Endothelial cell of umbilical vein (primary cell): ENCODE results near the gene GATA3. TPM values are rescaled to one million over a fixed set of nuclear protein-coding genes. Genes with fewer than 3 reads are reported as not detected.

Experiments
- BruUV-seq: library from RNA; stranded (reverse); fragments of 400-500 nt; replicated peaks from 2 replicates; lab custom pipeline; 2021; lab: Mats Ljungman, UMichigan
- CTCF ChIA-PET: fragments of 300-600, 350-600 bp; sonication (Branson Sonifier 250); formaldehyde crosslinking; loops from one replicate; lab custom pipeline; 2021; ENCODE audit warnings: antibody characterized with exemption, inconsistent platforms; lab: Charles Lee
- POLR2A ChIA-PET: fragments of 300-600, 350-600 bp; sonication (Branson Sonifier 250); formaldehyde crosslinking; loops from one replicate; lab custom pipeline; 2021; ENCODE audit warnings: antibody characterized with exemption, inconsistent platforms; lab: Charles Lee
- DNase-seq: peaks from one replicate; pipeline ENCODE4 v3.0.0-alpha.2; 2011; ENCODE audit warnings: low read depth, low spot score
- FAIRE-seq: peaks from 2 replicates; lab custom pipeline; 2011; peaks lifted over from hg19 to GRCh38; lab: Jason Lieb, UNC
- H2AFZ ChIP-seq: 2 replicates; pipeline ENCODE4 v1.6.0; 2012; ENCODE audit warnings: low read depth, low read length, control low read depth, inconsistent platforms
- H3K27ac ChIP-seq: 2 replicates; pipeline ENCODE4 v1.5.1; 2011; ENCODE audit warnings: low read depth, mild to moderate bottlenecking, control low read depth, low read length, moderate library complexity; ENCODE audit not compliant: insufficient read depth
- H3K27me3 ChIP-seq, 2 experiments: 2 replicates each; pipeline versions ENCODE4 v1.6.0 to v1.6.1; 2011; ENCODE audit warnings: low read length in 2 of 2, mixed read lengths in 1 of 2; ENCODE audit not compliant: control insufficient read depth in 2 of 2, insufficient read depth in 2 of 2
- H3K36me3 ChIP-seq, 2 experiments: 2 replicates in 1 of 2; 3 replicates in 1 of 2; pipeline ENCODE4 v1.5.1; 2011; ENCODE audit warnings: low read length in 2 of 2, mild to moderate bottlenecking in 1 of 2, moderate library complexity in 1 of 2; ENCODE audit not compliant: control insufficient read depth in 2 of 2, insufficient read depth in 2 of 2; ENCODE audit errors: extremely low read depth in 1 of 2
- H3K4me1 ChIP-seq: 3 replicates; pipeline ENCODE4 v1.5.1; 2011; ENCODE audit warnings: mild to moderate bottlenecking, low read length; ENCODE audit not compliant: control insufficient read depth, insufficient read depth; ENCODE audit errors: extremely low read depth
- H3K4me2 ChIP-seq: 2 replicates; pipeline ENCODE4 v1.6.1; 2011; ENCODE audit warnings: low read length, control low read depth, mixed read lengths; ENCODE audit not compliant: insufficient read depth
- H3K4me3 ChIP-seq, 3 experiments: fragments of 200-600 bp in 1 of 3; sonication (generic), shearing (Covaris generic) in 1 of 3; replicated peaks in 1 of 3; 2 replicates each; pipeline ENCODE4 v1.5.1; 2011 to 2016; ENCODE audit warnings: control low read depth in 3 of 3, low read length in 3 of 3, mild to moderate bottlenecking in 2 of 3, inconsistent platforms in 1 of 3, low read depth in 1 of 3, moderate library complexity in 1 of 3; ENCODE audit not compliant: insufficient read depth in 1 of 3
- H3K79me2 ChIP-seq: 2 replicates; pipeline ENCODE4 v1.6.0; 2012; ENCODE audit warnings: low read length, inconsistent platforms; ENCODE audit not compliant: control insufficient read depth, insufficient read depth
- H3K9ac ChIP-seq: replicated peaks from 2 replicates; pipeline ENCODE3; 2011; ENCODE audit warnings: low read length, control low read depth; ENCODE audit not compliant: insufficient read depth; ENCODE audit errors: extremely low read depth
- H3K9me1 ChIP-seq: replicated peaks from 3 replicates; pipeline ENCODE4 v1.6.0; 2011; ENCODE audit warnings: mild to moderate bottlenecking, low read length; ENCODE audit not compliant: control insufficient read depth, insufficient read depth; ENCODE audit errors: extremely low read depth
- H3K9me3 ChIP-seq: replicated peaks from 2 replicates; pipeline ENCODE4 v1.5.1; 2012; ENCODE audit warnings: low read length, inconsistent platforms; ENCODE audit not compliant: control insufficient read depth, insufficient read depth
- H4K20me1 ChIP-seq: replicated peaks from 2 replicates; pipeline ENCODE3; 2011; ENCODE audit warnings: mild to moderate bottlenecking, low read length; ENCODE audit not compliant: control insufficient read depth, insufficient read depth; ENCODE audit errors: extremely low read depth
- CTCF ChIP-seq, 2 donors: IDR thresholded peaks; 1 replicate in 1 of 2; 2 replicates in 1 of 2; pipeline ENCODE4 v1.5.1; 2011; ENCODE audit warnings: low read length in 2 of 2, mild to moderate bottlenecking in 2 of 2, moderate library complexity in 2 of 2, control low read depth in 1 of 2, inconsistent platforms in 1 of 2, low read depth in 1 of 2; ENCODE audit not compliant: insufficient read depth in 1 of 2; ENCODE audit errors: extremely low read depth in 1 of 2
- EZH2 ChIP-seq: IDR thresholded peaks from 2 replicates; pipeline ENCODE4 v1.6.1; 2012; ENCODE audit warnings: borderline replicate concordance, low read depth, mild to moderate bottlenecking, moderate library complexity, low read length, inconsistent platforms; ENCODE audit not compliant: severe bottlenecking
- FOS ChIP-seq: IDR thresholded peaks from 2 replicates; pipeline ENCODE4 v1.6.1; 2011; ENCODE audit warnings: mild to moderate bottlenecking, low read length, moderate library complexity, borderline replicate concordance; ENCODE audit not compliant: insufficient read depth
- GATA2 ChIP-seq: IDR thresholded peaks from 2 replicates; pipeline ENCODE4 v1.7.0; 2011; ENCODE audit warnings: low read depth, mild to moderate bottlenecking, moderate library complexity, mixed read lengths, low read length; ENCODE audit not compliant: insufficient read length, insufficient read depth
- JUN ChIP-seq: IDR thresholded peaks from 2 replicates; pipeline ENCODE4 v1.6.1; 2011; ENCODE audit warnings: borderline replicate concordance, low read depth; ENCODE audit not compliant: insufficient read length, insufficient read depth
- MAX ChIP-seq: IDR thresholded peaks from 2 replicates; pipeline ENCODE4 v1.6.1; 2011; ENCODE audit not compliant: insufficient read depth, insufficient read length
- MYC ChIP-seq: IDR thresholded peaks from one replicate; pipeline ENCODE4 v1.6.1; 2011; ENCODE audit warnings: mild to moderate bottlenecking, low read depth, low read length
- POLR2A ChIP-seq: IDR thresholded peaks from 2 replicates; pipeline ENCODE4 v1.6.1; 2012; ENCODE audit warnings: low read depth, mild to moderate bottlenecking, control low read depth, low read length
- POLR2AphosphoS5 ChIP-seq: IDR thresholded peaks from 2 replicates; pipeline ENCODE4 v1.6.1; 2012; ENCODE audit warnings: low read depth, mild to moderate bottlenecking, control low read depth, low read length, moderate library complexity; ENCODE audit not compliant: insufficient read depth
- dilution Hi-C: fragments of 300-500 bp; cut with MboI; formaldehyde crosslinking; loops from one replicate; pipeline ENCODE4 v1.15.0; 2019; ENCODE audit warnings: low sequenced_read_pairs; ENCODE audit not compliant: extremely low pct_ligation_motif_present
- intact Hi-C: fragments of 100-400 bp; cut with micrococcal nuclease; formaldehyde crosslinking; loops from one replicate; pipeline ENCODE4 v1.10.0; 2022
- polyA plus RNA-seq, 4 experiments: library from polyadenylated mRNA; depleted of rRNA in 3 of 4; stranded (reverse) in 3 of 4; unstranded in 1 of 4; fragments of >200 nt; gene quantifications; 2 replicates each; pipeline versions ENCODE4 v1.2.1 to v1.2.3, GENCODE V29; 2011 to 2012; ENCODE audit warnings: missing spikeins in 1 of 4
- total RNA-seq: library from RNA; stranded (reverse); gene quantifications from 2 replicates; pipeline ENCODE4 v1.2.3, GENCODE V29; 2021

The GATA3 gene
- total and polyA plus RNA-seq, 2 donors (not counting 3 experiments of a cell fraction or from before 2014, with no cell fraction given): 9.3 to 33.0 TPM

GRCh38 chr10:8043569-8044306, 10.8 kb upstream of the GATA3 start:
- intact Hi-C loops: no loop called here
- POLR2A ChIA-PET: no interaction called here
- no peak for TF ChIP-seq CTCF (IDR thresholded peaks at IDR 0.05; ENCODE audit: extremely low read depth in 1 of 2, insufficient read depth in 1 of 2, low read depth in 1 of 2, low read length in 2 of 2)
- no peak for TF ChIP-seq GATA2
- no peak for TF ChIP-seq POLR2A
- TF ChIP-seq EZH2: no peak
- TF ChIP-seq JUN: no peak
- TF ChIP-seq MAX: no peak
- no peak for TF ChIP-seq MYC
- no peak for TF ChIP-seq POLR2AphosphoS5
- no peak for TF ChIP-seq FOS

More at GRCh38 chr10:8043569-8044306, 10.8 kb upstream of the GATA3 start:
- H3K9ac ChIP-seq: no peak overlapping the region
- H3K27me3 ChIP-seq: peaks cover 13 to 20% of the 10 kb centered on the region in 2 experiments
- peak overlapping the region; percentile 93 for H3K4me2 ChIP-seq
- dilution Hi-C loops: no loop called here
- no peaks in the 10 kb centered on the region for H3K9me1 ChIP-seq
- peak overlapping the region; percentile 66 for H2AFZ ChIP-seq
- H3K79me2 ChIP-seq: peaks cover 11% of the 10 kb centered on the region
- H3K27ac ChIP-seq: no peak overlapping the region
- peaks cover 75% of the 10 kb centered on the region for H3K4me1 ChIP-seq
- no peak overlapping the region for H3K4me3 ChIP-seq
- CTCF ChIA-PET: no interaction called here
- no TSS peak for BruUV-seq
- H3K36me3 ChIP-seq: no peaks in the 10 kb centered on the region
- no peak for FAIRE-seq
- no peaks in the 10 kb centered on the region for H4K20me1 ChIP-seq
- DNase-seq: peak; percentile 16
- H3K9me3 ChIP-seq: no peaks in the 10 kb centered on the region
